ENCODE data around the gene KRTAP4-2. TPM values are rescaled to one million over a fixed set of nuclear protein-coding genes. Genes with fewer than 3 reads are reported as not detected.

KRTAP4-2 gene
- total and polyA plus RNA-seq, 10 of the 15 experiments (the other 5 are each of a cell fraction or from before 2014, with no cell fraction given): not detected

DNA sequence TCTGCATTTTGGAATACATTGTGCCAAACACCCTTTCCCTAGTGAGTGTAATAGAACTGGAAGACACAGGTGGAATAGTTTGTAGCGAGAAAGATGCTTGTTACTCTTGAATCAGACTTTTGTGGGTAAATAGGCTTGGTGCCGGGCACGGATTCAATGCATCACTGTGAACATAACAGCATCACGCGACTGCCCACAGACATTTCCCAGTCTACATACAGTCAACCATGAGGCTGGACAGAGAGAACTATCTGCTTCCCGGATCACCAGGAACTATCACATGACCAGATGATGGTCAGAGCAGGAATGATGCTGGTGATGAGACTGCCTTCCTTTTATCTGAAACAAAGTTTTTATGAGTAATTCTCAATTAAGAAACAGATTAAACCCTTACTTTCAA, 48.0 kb upstream of the KRTAP4-2 start:
- H2AFZ ChIP-seq (ENCODE audit: control insufficient read depth, low read depth, low read length): no peak overlapping the region
- ChIA-PET CTCF (interaction anchor here (0.6 kb wide), 1 partner anchor 323 kb away, joined by 3 read pairs; no protein-coding TSS in a partner anchor), RAD21 (ENCODE audit: unreplicated experiment) (no interaction called here), SMC1A (ENCODE audit: uncharacterized antibody, unreplicated experiment) (no interaction called here), POLR2A (no interaction called here)
- no peak overlapping the region for H3K4me2 ChIP-seq (ENCODE audit: control insufficient read depth, insufficient read depth)
- FAIRE-seq (no peak), ATAC-seq (no peak), DNase-seq (ENCODE audit: low read depth, low spot score) (no peak)
- H3K4me1 ChIP-seq (ENCODE audit: control insufficient read depth, insufficient read depth, low read length): no peaks in the 10 kb centered on the region
- no peaks in the 10 kb centered on the region for H3K36me3 ChIP-seq (ENCODE audit: control insufficient read depth in 2 of 2, insufficient read depth in 2 of 2, low read length in 1 of 2)
- H3K9me3 ChIP-seq (replicated peaks; ENCODE audit: control insufficient read depth, insufficient read depth, low read length): no peaks in the 10 kb centered on the region
- no peaks in the 10 kb centered on the region for H4K20me1 ChIP-seq (ENCODE audit: control insufficient read depth, insufficient read depth)
- in situ Hi-C loops (cut with MboI): no loop called here
- H3K4me3 ChIP-seq: no peak overlapping the region
- no peak overlapping the region for H3K9ac ChIP-seq (ENCODE audit: control insufficient read depth, insufficient read depth, low read length)
- no TSS peak for BruUV-seq (replicated peaks)
- 68% methylated on average over 6 of the region's 6 CpGs for WGBS (ENCODE audit: insufficient coverage, insufficient replicate concordance, low lambda C conversion rate, missing lambda C conversion rate)
- intact Hi-C loops (cut with micrococcal nuclease; ENCODE audit: unreplicated experiment): no loop called here
- H3K27me3 ChIP-seq (replicated peaks in 1 of 2; ENCODE audit: control insufficient read depth in 2 of 2, insufficient read depth in 2 of 2, low read length in 1 of 2): peaks cover 0 to 3% of the 10 kb centered on the region in 2 experiments; a peak in 1 of 4 replicates
- H3K79me2 ChIP-seq (ENCODE audit: control insufficient read depth, insufficient read depth, low read length): no peaks in the 10 kb centered on the region
- no peak overlapping the region for H3K27ac ChIP-seq (ENCODE audit: control insufficient read depth, insufficient read depth)
- TF ChIP-seq MTA2 (IDR thresholded peaks at IDR 0.05; ENCODE audit: low read depth) (no peak), SUPT20H (IDR thresholded peaks at IDR 0.05; ENCODE audit: borderline replicate concordance, control insufficient read depth, low read depth, low read length) (no peak), ZNF207 (IDR thresholded peaks at IDR 0.05; ENCODE audit: borderline replicate concordance) (no peak), JUNB (IDR thresholded peaks at IDR 0.05) (no peak), ZZZ3 (IDR thresholded peaks at IDR 0.05; ENCODE audit: control insufficient read depth, insufficient read length, low read depth) (no peak), CREB1 (IDR thresholded peaks at IDR 0.05; ENCODE audit: low read depth) (no peak), ASH2L (IDR thresholded peaks at IDR 0.05; ENCODE audit: borderline replicate concordance, low read depth) (no peak), TAF1 (IDR thresholded peaks at IDR 0.05; ENCODE audit: borderline replicate concordance, low read depth, low read length) (no peak), ZBED1 (IDR thresholded peaks at IDR 0.05; ENCODE audit: borderline replicate concordance) (no peak), YY1 (IDR thresholded peaks at IDR 0.05; ENCODE audit: low read depth, low read length) (no peak)
- TF ChIP-seq, protein P1, sequence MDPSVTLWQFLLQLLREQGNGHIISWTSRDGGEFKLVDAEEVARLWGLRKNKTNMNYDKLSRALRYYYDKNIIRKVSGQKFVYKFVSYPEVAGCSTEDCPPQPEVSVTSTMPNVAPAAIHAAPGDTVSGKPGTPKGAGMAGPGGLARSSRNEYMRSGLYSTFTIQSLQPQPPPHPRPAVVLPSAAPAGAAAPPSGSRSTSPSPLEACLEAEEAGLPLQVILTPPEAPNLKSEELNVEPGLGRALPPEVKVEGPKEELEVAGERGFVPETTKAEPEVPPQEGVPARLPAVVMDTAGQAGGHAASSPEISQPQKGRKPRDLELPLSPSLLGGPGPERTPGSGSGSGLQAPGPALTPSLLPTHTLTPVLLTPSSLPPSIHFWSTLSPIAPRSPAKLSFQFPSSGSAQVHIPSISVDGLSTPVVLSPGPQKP (IDR thresholded peaks at IDR 0.05; ENCODE audit: low read depth, low read length): no peak
- TF ChIP-seq, protein P2, sequence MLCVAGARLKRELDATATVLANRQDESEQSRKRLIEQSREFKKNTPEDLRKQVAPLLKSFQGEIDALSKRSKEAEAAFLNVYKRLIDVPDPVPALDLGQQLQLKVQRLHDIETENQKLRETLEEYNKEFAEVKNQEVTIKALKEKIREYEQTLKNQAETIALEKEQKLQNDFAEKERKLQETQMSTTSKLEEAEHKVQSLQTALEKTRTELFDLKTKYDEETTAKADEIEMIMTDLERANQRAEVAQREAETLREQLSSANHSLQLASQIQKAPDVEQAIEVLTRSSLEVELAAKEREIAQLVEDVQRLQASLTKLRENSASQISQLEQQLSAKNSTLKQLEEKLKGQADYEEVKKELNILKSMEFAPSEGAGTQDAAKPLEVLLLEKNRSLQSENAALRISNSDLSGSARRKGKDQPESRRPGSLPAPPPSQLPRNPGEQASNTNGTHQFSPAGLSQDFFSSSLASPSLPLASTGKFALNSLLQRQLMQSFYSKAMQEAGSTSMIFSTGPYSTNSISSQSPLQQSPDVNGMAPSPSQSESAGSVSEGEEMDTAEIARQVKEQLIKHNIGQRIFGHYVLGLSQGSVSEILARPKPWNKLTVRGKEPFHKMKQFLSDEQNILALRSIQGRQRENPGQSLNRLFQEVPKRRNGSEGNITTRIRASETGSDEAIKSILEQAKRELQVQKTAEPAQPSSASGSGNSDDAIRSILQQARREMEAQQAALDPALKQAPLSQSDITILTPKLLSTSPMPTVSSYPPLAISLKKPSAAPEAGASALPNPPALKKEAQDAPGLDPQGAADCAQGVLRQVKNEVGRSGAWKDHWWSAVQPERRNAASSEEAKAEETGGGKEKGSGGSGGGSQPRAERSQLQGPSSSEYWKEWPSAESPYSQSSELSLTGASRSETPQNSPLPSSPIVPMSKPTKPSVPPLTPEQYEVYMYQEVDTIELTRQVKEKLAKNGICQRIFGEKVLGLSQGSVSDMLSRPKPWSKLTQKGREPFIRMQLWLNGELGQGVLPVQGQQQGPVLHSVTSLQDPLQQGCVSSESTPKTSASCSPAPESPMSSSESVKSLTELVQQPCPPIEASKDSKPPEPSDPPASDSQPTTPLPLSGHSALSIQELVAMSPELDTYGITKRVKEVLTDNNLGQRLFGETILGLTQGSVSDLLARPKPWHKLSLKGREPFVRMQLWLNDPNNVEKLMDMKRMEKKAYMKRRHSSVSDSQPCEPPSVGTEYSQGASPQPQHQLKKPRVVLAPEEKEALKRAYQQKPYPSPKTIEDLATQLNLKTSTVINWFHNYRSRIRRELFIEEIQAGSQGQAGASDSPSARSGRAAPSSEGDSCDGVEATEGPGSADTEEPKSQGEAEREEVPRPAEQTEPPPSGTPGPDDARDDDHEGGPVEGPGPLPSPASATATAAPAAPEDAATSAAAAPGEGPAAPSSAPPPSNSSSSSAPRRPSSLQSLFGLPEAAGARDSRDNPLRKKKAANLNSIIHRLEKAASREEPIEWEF (IDR thresholded peaks at IDR 0.05; ENCODE audit: insufficient replicate concordance, low read depth, low read length): no peak
- TF ChIP-seq, protein P3, sequence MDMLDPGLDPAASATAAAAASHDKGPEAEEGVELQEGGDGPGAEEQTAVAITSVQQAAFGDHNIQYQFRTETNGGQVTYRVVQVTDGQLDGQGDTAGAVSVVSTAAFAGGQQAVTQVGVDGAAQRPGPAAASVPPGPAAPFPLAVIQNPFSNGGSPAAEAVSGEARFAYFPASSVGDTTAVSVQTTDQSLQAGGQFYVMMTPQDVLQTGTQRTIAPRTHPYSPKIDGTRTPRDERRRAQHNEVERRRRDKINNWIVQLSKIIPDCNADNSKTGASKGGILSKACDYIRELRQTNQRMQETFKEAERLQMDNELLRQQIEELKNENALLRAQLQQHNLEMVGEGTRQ (IDR thresholded peaks at IDR 0.05; ENCODE audit: borderline replicate concordance, low read depth, low read length): no peak
- TF ChIP-seq, protein P4, sequence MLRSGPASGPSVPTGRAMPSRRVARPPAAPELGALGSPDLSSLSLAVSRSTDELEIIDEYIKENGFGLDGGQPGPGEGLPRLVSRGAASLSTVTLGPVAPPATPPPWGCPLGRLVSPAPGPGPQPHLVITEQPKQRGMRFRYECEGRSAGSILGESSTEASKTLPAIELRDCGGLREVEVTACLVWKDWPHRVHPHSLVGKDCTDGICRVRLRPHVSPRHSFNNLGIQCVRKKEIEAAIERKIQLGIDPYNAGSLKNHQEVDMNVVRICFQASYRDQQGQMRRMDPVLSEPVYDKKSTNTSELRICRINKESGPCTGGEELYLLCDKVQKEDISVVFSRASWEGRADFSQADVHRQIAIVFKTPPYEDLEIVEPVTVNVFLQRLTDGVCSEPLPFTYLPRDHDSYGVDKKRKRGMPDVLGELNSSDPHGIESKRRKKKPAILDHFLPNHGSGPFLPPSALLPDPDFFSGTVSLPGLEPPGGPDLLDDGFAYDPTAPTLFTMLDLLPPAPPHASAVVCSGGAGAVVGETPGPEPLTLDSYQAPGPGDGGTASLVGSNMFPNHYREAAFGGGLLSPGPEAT (IDR thresholded peaks at IDR 0.05; ENCODE audit: low read depth): no peak
- TF ChIP-seq, protein P5, sequence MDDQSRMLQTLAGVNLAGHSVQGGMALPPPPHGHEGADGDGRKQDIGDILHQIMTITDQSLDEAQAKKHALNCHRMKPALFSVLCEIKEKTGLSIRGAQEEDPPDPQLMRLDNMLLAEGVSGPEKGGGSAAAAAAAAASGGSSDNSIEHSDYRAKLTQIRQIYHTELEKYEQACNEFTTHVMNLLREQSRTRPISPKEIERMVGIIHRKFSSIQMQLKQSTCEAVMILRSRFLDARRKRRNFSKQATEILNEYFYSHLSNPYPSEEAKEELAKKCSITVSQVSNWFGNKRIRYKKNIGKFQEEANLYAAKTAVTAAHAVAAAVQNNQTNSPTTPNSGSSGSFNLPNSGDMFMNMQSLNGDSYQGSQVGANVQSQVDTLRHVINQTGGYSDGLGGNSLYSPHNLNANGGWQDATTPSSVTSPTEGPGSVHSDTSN (IDR thresholded peaks at IDR 0.05; ENCODE audit: insufficient replicate concordance, low read depth, low read length): no peak
